Mesenchymal stem cell (in vitro differentiated cells and primary cell): ENCODE measurements around the gene SNED1.

Experiments used
- DNase-seq: peaks from one replicate; pipeline ENCODE4 v3.0.0-alpha.2; 2013
- H2AFZ ChIP-seq: one replicate; pipeline ENCODE4 v1.6.1; 2013; ENCODE audit warnings: low read depth, mild to moderate bottlenecking, control low read depth, inconsistent platforms, low read length, moderate library complexity
- H2AK5ac ChIP-seq: 2 replicates; pipeline ENCODE4 v1.6.1; 2013; ENCODE audit warnings: low read length, moderate library complexity, mild to moderate bottlenecking, inconsistent platforms; ENCODE audit not compliant: severe bottlenecking
- H2BK120ac ChIP-seq: one replicate; pipeline ENCODE4 v1.6.1; 2013; ENCODE audit warnings: low read depth, mild to moderate bottlenecking, inconsistent platforms, low read length, moderate library complexity
- H2BK12ac ChIP-seq, 2 experiments: one replicate each; pipeline ENCODE4 v1.6.1; 2013; ENCODE audit warnings: inconsistent platforms in 2 of 2, low read length in 2 of 2, mild to moderate bottlenecking in 2 of 2, moderate library complexity in 2 of 2, control low read depth in 1 of 2
- H2BK15ac ChIP-seq: one replicate; pipeline ENCODE4 v1.6.1; 2013; ENCODE audit warnings: mild to moderate bottlenecking, low read depth, inconsistent platforms; ENCODE audit not compliant: poor library complexity, severe bottlenecking
- H2BK5ac ChIP-seq: 2 replicates; pipeline ENCODE4 v1.6.1; 2013; ENCODE audit warnings: low read depth, mild to moderate bottlenecking, low read length, control low read depth, inconsistent platforms; ENCODE audit not compliant: poor library complexity, severe bottlenecking
- H3K14ac ChIP-seq, 2 experiments: one replicate each; pipeline ENCODE4 v1.6.1; 2013; ENCODE audit warnings: inconsistent platforms in 2 of 2, low read length in 2 of 2, control low read depth in 1 of 2, mild to moderate bottlenecking in 1 of 2, moderate library complexity in 1 of 2
- H3K18ac ChIP-seq, 2 experiments: one replicate each; pipeline ENCODE4 v1.6.1; 2013; ENCODE audit warnings: inconsistent platforms in 2 of 2, low read length in 2 of 2, control low read depth in 1 of 2, low read depth in 1 of 2, mild to moderate bottlenecking in 1 of 2
- H3K23ac ChIP-seq, 2 experiments: one replicate each; pipeline ENCODE4 v1.6.1; 2013; ENCODE audit warnings: inconsistent platforms in 2 of 2, low read length in 2 of 2, mild to moderate bottlenecking in 2 of 2, moderate library complexity in 2 of 2, control low read depth in 1 of 2
- H3K27ac ChIP-seq: 2 replicates; pipeline ENCODE4 v1.5.1; 2013; ENCODE audit warnings: mild to moderate bottlenecking, moderate library complexity, low read length, control low read depth, inconsistent platforms; ENCODE audit not compliant: poor library complexity, severe bottlenecking
- H3K27me3 ChIP-seq, 2 experiments: 2 replicates each; pipeline versions ENCODE4 v1.6.1 to v1.7.0; 2013; ENCODE audit warnings: low read length in 2 of 2, mild to moderate bottlenecking in 2 of 2, moderate library complexity in 2 of 2, control low read depth in 1 of 2, inconsistent platforms in 1 of 2; ENCODE audit not compliant: control insufficient read depth in 1 of 2, insufficient read depth in 1 of 2
- H3K36me3 ChIP-seq, 2 experiments: 2 replicates each; pipeline versions ENCODE4 v1.6.1 to v1.7.0; 2013; ENCODE audit warnings: low read length in 2 of 2, control low read depth in 1 of 2, inconsistent platforms in 1 of 2, low read depth in 1 of 2, mild to moderate bottlenecking in 1 of 2; ENCODE audit not compliant: insufficient read depth in 2 of 2, control insufficient read depth in 1 of 2
- H3K4ac ChIP-seq, 2 experiments: one replicate each; pipeline ENCODE4 v1.6.1; 2013; ENCODE audit warnings: inconsistent platforms in 2 of 2, low read length in 2 of 2, mild to moderate bottlenecking in 2 of 2, moderate library complexity in 2 of 2, control low read depth in 1 of 2, low read depth in 1 of 2
- H3K4me1 ChIP-seq: 2 replicates; pipeline ENCODE4 v1.6.1; 2013; ENCODE audit warnings: low read depth, low read length, control low read depth; ENCODE audit not compliant: control insufficient read depth, insufficient read depth
- H3K4me2 ChIP-seq: 2 replicates; pipeline ENCODE4 v1.6.1; 2013; ENCODE audit warnings: low read length, mild to moderate bottlenecking, inconsistent platforms; ENCODE audit not compliant: poor library complexity, severe bottlenecking
- H3K4me3 ChIP-seq, 2 experiments: 2 replicates each; pipeline versions ENCODE4 v1.5.1 to v1.7.0; 2013; ENCODE audit warnings: low read length in 2 of 2, mild to moderate bottlenecking in 2 of 2, control low read depth in 1 of 2, low read depth in 1 of 2; ENCODE audit not compliant: insufficient read depth in 1 of 2
- H3K79me1 ChIP-seq: replicated peaks from 2 replicates; pipeline ENCODE4 v1.6.1; 2013; ENCODE audit warnings: mild to moderate bottlenecking, control low read depth, low read length, inconsistent platforms; ENCODE audit not compliant: poor library complexity, severe bottlenecking
- H3K9ac ChIP-seq: 2 replicates; pipeline ENCODE4 v1.7.0; 2013; ENCODE audit warnings: mild to moderate bottlenecking, low read length, moderate library complexity
- H3K9me3 ChIP-seq: 2 replicates; pipeline ENCODE4 v1.7.0; 2013; ENCODE audit warnings: mild to moderate bottlenecking, low read length; ENCODE audit not compliant: control insufficient read depth
- H4K8ac ChIP-seq: one replicate; pipeline ENCODE4 v1.6.1; 2013; ENCODE audit warnings: inconsistent platforms, mild to moderate bottlenecking, low read length, moderate library complexity
- H4K91ac ChIP-seq: one replicate; pipeline ENCODE4 v1.6.1; 2013; ENCODE audit warnings: mild to moderate bottlenecking, low read length, inconsistent platforms
- WGBS: methylation state at CpG from one replicate; pipeline ENCODE4 v1.1.7; 2013; ENCODE audit warnings: mixed read lengths; 5-methylcytosine and 5-hydroxymethylcytosine counted together

SNED1 gene

DNA sequence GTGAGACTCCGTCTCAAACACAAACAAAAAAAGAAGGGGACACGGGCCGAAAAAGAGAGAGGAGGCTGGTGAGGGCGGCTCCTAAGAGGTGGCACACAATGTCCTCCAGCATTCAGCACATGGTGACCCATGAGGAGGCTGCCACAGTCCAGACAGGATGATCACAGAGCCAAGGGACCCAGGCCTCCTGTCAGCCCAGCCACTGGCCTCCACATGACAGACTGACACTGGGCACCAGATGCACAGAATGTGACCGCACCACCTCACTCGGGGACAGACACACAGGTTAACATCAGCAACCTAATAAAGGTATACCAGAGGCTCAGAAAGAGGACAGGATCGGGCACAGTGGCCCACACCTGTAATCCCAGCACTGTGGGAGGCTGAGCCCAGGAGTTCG is 129.8 kb downstream of the SNED1 start:
- Histone ChIP-seq H2BK12ac (no peak overlapping the region), H3K9ac (no peak overlapping the region), H3K23ac (no peak overlapping the region), H3K4me3 (no peak overlapping the region), H3K9me3 (no peaks in the 10 kb centered on the region), H4K91ac (no peak overlapping the region), H2BK5ac (no peak overlapping the region), H3K4ac (no peak overlapping the region), H4K8ac (no peak overlapping the region), H2AK5ac (no peak overlapping the region), H3K27ac (no peak overlapping the region), H3K36me3 (peaks cover 4 to 23% of the 10 kb centered on the region in 2 experiments), H3K14ac (no peak overlapping the region), H3K4me1 (no peaks in the 10 kb centered on the region), H3K79me1 (no peaks in the 10 kb centered on the region), H2AFZ (no peak overlapping the region), H3K4me2 (no peak overlapping the region), H3K18ac (no peak overlapping the region), H2BK15ac (no peak overlapping the region), H3K27me3 (no peaks in the 10 kb centered on the region), H2BK120ac (no peak overlapping the region)
- DNase-seq: no peak
- 94% methylated on average over 8 of the region's 8 CpGs for WGBS

DNA sequence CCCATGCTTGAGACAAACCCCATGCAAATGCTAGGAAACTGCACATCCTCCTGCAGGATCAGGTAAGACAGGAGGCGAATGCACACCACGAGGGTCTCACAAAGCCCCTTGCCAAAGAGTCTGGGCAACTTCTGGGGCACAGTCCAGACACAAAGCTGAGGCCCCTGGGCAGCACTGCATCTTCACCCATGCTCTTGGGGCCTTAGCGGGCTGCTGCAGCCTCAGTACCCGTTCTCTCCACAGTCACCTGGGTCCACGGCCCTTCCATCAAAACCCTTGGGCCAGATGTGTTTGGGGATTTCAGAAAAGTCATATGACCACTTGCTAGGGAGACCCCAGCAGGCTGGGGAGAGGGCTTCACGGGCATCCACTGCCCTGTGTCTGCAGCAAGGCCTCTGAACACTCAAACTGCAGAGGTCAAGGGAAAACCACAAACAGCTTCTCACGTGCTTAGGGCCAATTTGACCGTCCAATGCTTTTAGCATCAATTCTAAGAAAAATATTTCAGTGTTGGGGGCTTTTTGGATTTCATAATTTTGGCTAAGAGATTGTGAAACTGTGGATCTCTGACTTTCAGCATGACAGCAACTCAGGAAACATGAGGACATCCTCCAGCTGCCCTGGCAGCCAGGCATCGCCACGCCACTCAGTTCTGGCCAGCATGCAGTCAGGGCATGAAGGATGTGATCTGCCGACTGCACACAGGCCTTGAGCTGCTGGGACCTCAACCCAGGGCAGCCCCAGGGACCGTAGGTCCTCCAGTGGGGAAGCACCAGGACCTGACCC is 130.9 kb downstream of the SNED1 start:
- no peak overlapping the region for H3K9ac ChIP-seq
- WGBS: 95% methylated on average over 12 of the region's 12 CpGs
- H3K36me3 ChIP-seq: peaks cover 7 to 18% of the 10 kb centered on the region in 2 experiments
- H3K79me1 ChIP-seq: no peaks in the 10 kb centered on the region
- no peak overlapping the region for H3K23ac ChIP-seq
- H3K4ac ChIP-seq: no peak overlapping the region
- H3K27ac ChIP-seq: no peak overlapping the region
- no peak overlapping the region for H2BK12ac ChIP-seq
- DNase-seq: no peak
- H3K18ac ChIP-seq: no peak overlapping the region
- H3K27me3 ChIP-seq: no peaks in the 10 kb centered on the region
- no peak overlapping the region for H2AFZ ChIP-seq
- H3K4me3 ChIP-seq: no peak overlapping the region
- H3K4me1 ChIP-seq: no peaks in the 10 kb centered on the region
- no peak overlapping the region for H2BK5ac ChIP-seq
- no peak overlapping the region for H2AK5ac ChIP-seq
- H4K91ac ChIP-seq: no peak overlapping the region
- no peak overlapping the region for H3K14ac ChIP-seq
- no peaks in the 10 kb centered on the region for H3K9me3 ChIP-seq
- no peak overlapping the region for H2BK15ac ChIP-seq
- no peak overlapping the region for H4K8ac ChIP-seq
- H2BK120ac ChIP-seq: no peak overlapping the region
- H3K4me2 ChIP-seq: no peak overlapping the region

DNA sequence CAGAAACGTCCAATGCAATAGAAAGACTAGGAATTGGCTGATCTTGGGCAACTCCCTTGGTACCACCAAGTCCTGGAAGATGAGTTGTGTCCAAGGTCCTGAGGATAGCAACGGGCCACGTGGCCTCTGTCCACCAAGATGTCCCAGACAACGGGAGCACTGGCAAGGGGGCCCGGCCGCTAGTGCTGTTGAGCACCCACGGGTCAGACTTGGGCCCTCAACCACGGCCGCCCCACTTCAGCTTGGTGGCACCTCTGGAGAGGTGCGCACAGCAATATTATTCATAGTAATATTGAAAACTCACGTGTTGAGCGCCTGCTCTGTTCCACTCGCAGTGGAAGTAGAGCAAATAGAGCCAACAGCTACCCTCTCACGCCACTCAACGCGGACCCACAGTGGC is 131.9 kb downstream of the SNED1 start:
- H4K8ac ChIP-seq: no peak overlapping the region
- H2BK120ac ChIP-seq: no peak overlapping the region
- no peaks in the 10 kb centered on the region for H3K4me1 ChIP-seq
- no peaks in the 10 kb centered on the region for H3K79me1 ChIP-seq
- no peak overlapping the region for H3K4ac ChIP-seq
- no peaks in the 10 kb centered on the region for H3K27me3 ChIP-seq
- no peak overlapping the region for H3K27ac ChIP-seq
- H2AFZ ChIP-seq: no peak overlapping the region
- no peak overlapping the region for H2BK12ac ChIP-seq
- no peak overlapping the region for H3K9ac ChIP-seq
- no peak overlapping the region for H3K4me3 ChIP-seq
- H2BK15ac ChIP-seq: no peak overlapping the region
- 92% methylated on average over 16 of the region's 16 CpGs for WGBS
- H3K36me3 ChIP-seq: peaks cover 10 to 21% of the 10 kb centered on the region in 2 experiments
- no peak overlapping the region for H4K91ac ChIP-seq
- no peak overlapping the region for H3K23ac ChIP-seq
- no peak overlapping the region for H3K4me2 ChIP-seq
- H3K9me3 ChIP-seq: no peaks in the 10 kb centered on the region
- no peak overlapping the region for H3K18ac ChIP-seq
- no peak overlapping the region for H2BK5ac ChIP-seq
- no peak overlapping the region for H2AK5ac ChIP-seq
- no peak for DNase-seq
- H3K14ac ChIP-seq: no peak overlapping the region

DNA sequence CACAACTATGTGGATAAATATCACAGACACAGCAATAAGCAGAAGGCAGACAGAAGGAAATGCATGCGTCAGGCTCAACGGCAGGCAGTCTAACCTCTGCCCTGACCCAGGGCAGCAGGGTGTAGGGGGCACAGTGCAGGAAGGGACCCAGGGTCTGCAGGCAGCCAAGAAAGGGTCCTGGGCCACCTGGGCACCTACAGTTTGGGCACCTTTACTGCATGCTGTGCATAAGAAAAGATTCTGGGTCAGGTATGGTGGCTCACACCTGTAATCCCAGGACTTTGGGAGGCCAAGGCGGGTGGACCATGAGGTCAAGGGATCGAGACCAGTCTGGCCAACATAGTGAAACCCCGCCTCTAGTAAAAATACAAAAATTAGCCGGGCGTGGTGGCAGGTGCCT is 133.1 kb downstream of the SNED1 start:
- no peak overlapping the region for H2BK5ac ChIP-seq
- no peaks in the 10 kb centered on the region for H3K4me1 ChIP-seq
- H2BK12ac ChIP-seq: no peak overlapping the region
- no peak overlapping the region for H2AK5ac ChIP-seq
- H3K9ac ChIP-seq: no peak overlapping the region
- peaks cover 13 to 16% of the 10 kb centered on the region in 2 experiments for H3K36me3 ChIP-seq
- H3K18ac ChIP-seq: no peak overlapping the region
- H3K9me3 ChIP-seq: no peaks in the 10 kb centered on the region
- no peak overlapping the region for H2BK120ac ChIP-seq
- no peak overlapping the region for H3K4me3 ChIP-seq
- H3K4ac ChIP-seq: no peak overlapping the region
- H4K91ac ChIP-seq: no peak overlapping the region
- no peak overlapping the region for H4K8ac ChIP-seq
- no peak overlapping the region for H3K14ac ChIP-seq
- DNase-seq: no peak
- no peak overlapping the region for H3K4me2 ChIP-seq
- 98% methylated on average over 7 of the region's 7 CpGs for WGBS
- no peak overlapping the region for H2BK15ac ChIP-seq
- H3K27ac ChIP-seq: no peak overlapping the region
- no peak overlapping the region for H3K23ac ChIP-seq
- H3K79me1 ChIP-seq: no peaks in the 10 kb centered on the region
- H3K27me3 ChIP-seq: no peaks in the 10 kb centered on the region
- H2AFZ ChIP-seq: no peak overlapping the region
